Testis (tissue), 2 donors: Measurements from ENCODE around the gene MYO18A.

Source experiments
- CTCF ChIP-seq, 3 experiments: fragments of 450-650 bp in 2 of 3; fragments of 200-600 bp in 1 of 3; sonication (generic) in 1 of 3; IDR thresholded peaks; one replicate each; pipeline ENCODE4 v1.5.1; 2016 to 2019; ENCODE audit warnings: antibody characterized with exemption in 3 of 3, mild to moderate bottlenecking in 2 of 3, moderate library complexity in 1 of 3
- POLR2A ChIP-seq: fragments of 450-650 bp; IDR thresholded peaks from one replicate; pipeline ENCODE4 v1.6.1; 2017; ENCODE audit warnings: antibody characterized with exemption, mild to moderate bottlenecking, moderate library complexity

GRCh38 chr17:29066606-29067005, 113.6 kb downstream of the MYO18A start:
- TF ChIP-seq POLR2A: no peak
- no peak for TF ChIP-seq CTCF (IDR thresholded peaks at IDR 0.05)
